Measurements from ENCODE around the gene USP22.
A peak's percentile ranks its signal among the peaks of the same experiment; 100 is the strongest.

Gene USP22

GRCh38 chr17:21025451-21025850 is 17.4 kb downstream of the USP22 start:
- in situ Hi-C loops (cut with HindIII; ENCODE audit: low pct_unique_long_range_greater_than_20kb, low sequenced_read_pairs) = no loop called here
- no peak for TF ChIP-seq JUND (IDR thresholded peaks at IDR 0.05; ENCODE audit: low read depth)
- no peak for DNase-seq (ENCODE audit: low read depth in 1 of 2, low spot score in 1 of 2)

- no peak for DNase-seq (ENCODE audit: low read depth in 1 of 2, low spot score in 1 of 2)
- no peak for TF ChIP-seq JUND (IDR thresholded peaks at IDR 0.05; ENCODE audit: low read depth)
- in situ Hi-C loops (cut with HindIII; ENCODE audit: low pct_unique_long_range_greater_than_20kb, low sequenced_read_pairs) = no loop called here
Measured at GRCh38 chr17:21024024-21024423, 18.8 kb downstream of the USP22 start.

GRCh38 chr17:21021208-21021803 is 21.5 kb downstream of the USP22 start:
- TF ChIP-seq JUND (IDR thresholded peaks at IDR 0.05; ENCODE audit: low read depth) = no peak
- no peak for DNase-seq (ENCODE audit: low read depth in 1 of 2, low spot score in 1 of 2)
- in situ Hi-C loops (cut with HindIII; ENCODE audit: low pct_unique_long_range_greater_than_20kb, low sequenced_read_pairs) = no loop called here

- in situ Hi-C loops (cut with HindIII; ENCODE audit: low pct_unique_long_range_greater_than_20kb, low sequenced_read_pairs) = no loop called here
- no peak for TF ChIP-seq JUND (IDR thresholded peaks at IDR 0.05; ENCODE audit: low read depth)
- no peak for DNase-seq (ENCODE audit: low read depth in 1 of 2, low spot score in 1 of 2)
Measured at GRCh38 chr17:21020622-21021021, 22.2 kb downstream of the USP22 start.

GRCh38 chr17:21019976-21020586 is 22.7 kb downstream of the USP22 start:
- in situ Hi-C loops (cut with HindIII; ENCODE audit: low pct_unique_long_range_greater_than_20kb, low sequenced_read_pairs) = no loop called here
- DNase-seq (ENCODE audit: low read depth in 1 of 2, low spot score in 1 of 2) = peak in 1 of 2 experiments; percentile 54

GRCh38 chr17:21018894-21019293 is 23.9 kb downstream of the USP22 start:
- TF ChIP-seq JUND (IDR thresholded peaks at IDR 0.05; ENCODE audit: low read depth) = no peak
- in situ Hi-C loops (cut with HindIII; ENCODE audit: low pct_unique_long_range_greater_than_20kb, low sequenced_read_pairs) = no loop called here
- no peak for DNase-seq (ENCODE audit: low read depth in 1 of 2, low spot score in 1 of 2)

More at GRCh38 chr17:21019976-21020586, 22.7 kb downstream of the USP22 start:
- no peak for TF ChIP-seq JUND (IDR thresholded peaks at IDR 0.05; ENCODE audit: low read depth)

- in situ Hi-C loops (cut with HindIII; ENCODE audit: low pct_unique_long_range_greater_than_20kb, low sequenced_read_pairs) = no loop called here
- no peak for TF ChIP-seq JUND (IDR thresholded peaks at IDR 0.05; ENCODE audit: low read depth)
- DNase-seq (ENCODE audit: low read depth in 1 of 2, low spot score in 1 of 2) = no peak
Measured at GRCh38 chr17:21017861-21018260, 24.9 kb downstream of the USP22 start.

- TF ChIP-seq JUND (IDR thresholded peaks at IDR 0.05; ENCODE audit: low read depth) = no peak
- DNase-seq (ENCODE audit: low read depth in 1 of 2, low spot score in 1 of 2) = no peak
- in situ Hi-C loops (cut with HindIII; ENCODE audit: low pct_unique_long_range_greater_than_20kb, low sequenced_read_pairs) = no loop called here
Measured at GRCh38 chr17:21017256-21017655, 25.6 kb downstream of the USP22 start.

- no peak for DNase-seq (ENCODE audit: low read depth in 1 of 2, low spot score in 1 of 2)
- no peak for TF ChIP-seq JUND (IDR thresholded peaks at IDR 0.05; ENCODE audit: low read depth)
- in situ Hi-C loops (cut with HindIII; ENCODE audit: low pct_unique_long_range_greater_than_20kb, low sequenced_read_pairs) = no loop called here
Measured at GRCh38 chr17:21016826-21017225, 26.0 kb downstream of the USP22 start.

- in situ Hi-C loops (cut with HindIII; ENCODE audit: low pct_unique_long_range_greater_than_20kb, low sequenced_read_pairs) = no loop called here
- no peak for TF ChIP-seq JUND (IDR thresholded peaks at IDR 0.05; ENCODE audit: low read depth)
- DNase-seq (ENCODE audit: low read depth in 1 of 2, low spot score in 1 of 2) = no peak
Measured at GRCh38 chr17:21015564-21015963, 27.2 kb downstream of the USP22 start.

- no peak for TF ChIP-seq JUND (IDR thresholded peaks at IDR 0.05; ENCODE audit: low read depth)
- in situ Hi-C loops (cut with HindIII; ENCODE audit: low pct_unique_long_range_greater_than_20kb, low sequenced_read_pairs) = no loop called here
- no peak for DNase-seq (ENCODE audit: low read depth in 1 of 2, low spot score in 1 of 2)
Measured at GRCh38 chr17:21014498-21014897, 28.3 kb downstream of the USP22 start.

GRCh38 chr17:21013983-21014382 is 28.8 kb downstream of the USP22 start:
- TF ChIP-seq JUND (IDR thresholded peaks at IDR 0.05; ENCODE audit: low read depth) = no peak
- DNase-seq (ENCODE audit: low read depth in 1 of 2, low spot score in 1 of 2) = no peak
- in situ Hi-C loops (cut with HindIII; ENCODE audit: low pct_unique_long_range_greater_than_20kb, low sequenced_read_pairs) = no loop called here

- in situ Hi-C loops (cut with HindIII; ENCODE audit: low pct_unique_long_range_greater_than_20kb, low sequenced_read_pairs) = no loop called here
- TF ChIP-seq JUND (IDR thresholded peaks at IDR 0.05; ENCODE audit: low read depth) = no peak
- DNase-seq (ENCODE audit: low read depth in 1 of 2, low spot score in 1 of 2) = no peak
Measured at GRCh38 chr17:21012736-21013135, 30.1 kb downstream of the USP22 start.

Data from T47D (cell line).